HG03159 (cell line): ENCODE data around the gene DLX4.

Experiments used
- ATAC-seq: cut with Tn5 transposase; IDR thresholded peaks from one replicate; pipeline ENCODE4 v1.9.1; 2021; ENCODE audit warnings: mild to moderate bottlenecking, moderate library complexity; ENCODE audit not compliant: unreplicated experiment

Gene DLX4

GRCh38 chr17:49986396-49987289 is 17.7 kb downstream of the DLX4 start:
- no peak for ATAC-seq

GRCh38 chr17:49987290-49987585 is 18.2 kb downstream of the DLX4 start:
- no peak for ATAC-seq

- ATAC-seq, result no peak
Measured at GRCh38 chr17:49987681-49988441, 18.9 kb downstream of the DLX4 start.

- ATAC-seq, result no peak
Measured at GRCh38 chr17:49989518-49989880, 20.5 kb downstream of the DLX4 start.

GRCh38 chr17:49990331-49990730 is 21.3 kb downstream of the DLX4 start:
- ATAC-seq, result no peak

- ATAC-seq, result no peak
Measured at GRCh38 chr17:49990921-49991320, 21.9 kb downstream of the DLX4 start.

GRCh38 chr17:49991409-49991808 is 22.4 kb downstream of the DLX4 start:
- no peak for ATAC-seq

GRCh38 chr17:49992191-49992932 is 23.4 kb downstream of the DLX4 start:
- ATAC-seq, result no peak

GRCh38 chr17:49992933-49993422 is 24.0 kb downstream of the DLX4 start:
- no peak for ATAC-seq

GRCh38 chr17:49993423-49994060 is 24.6 kb downstream of the DLX4 start:
- ATAC-seq, result no peak

GRCh38 chr17:49994085-49995054 is 25.4 kb downstream of the DLX4 start:
- no peak for ATAC-seq

- ATAC-seq, result no peak
Measured at GRCh38 chr17:49995055-49995738, 26.2 kb downstream of the DLX4 start, which contains the start of gene DLX3. Gene DLX3 (minus strand): TSS chr17:49995224. CDS start chr17:49994998, 226 bp downstream.

GRCh38 chr17:49996121-49996494 is 27.1 kb downstream of the DLX4 start:
- no peak for ATAC-seq

- ATAC-seq, result no peak
Measured at GRCh38 chr17:49996495-49997300, 27.7 kb downstream of the DLX4 start.

GRCh38 chr17:49997301-49997650 is 28.3 kb downstream of the DLX4 start:
- no peak for ATAC-seq

GRCh38 chr17:49997773-49998703 is 29.0 kb downstream of the DLX4 start:
- peak; percentile 71 for ATAC-seq

- ATAC-seq, result no peak
Measured at GRCh38 chr17:49998836-49999511, 30.0 kb downstream of the DLX4 start.
